ENCODE data around the gene TSSC4. TPM values are rescaled to one million over a fixed set of nuclear protein-coding genes. Genes with fewer than 3 reads are reported as not detected.

The TSSC4 gene
- total RNA-seq, 1 experiment from 2014 or later = 25.3 TPM

- Histone ChIP-seq H3K9ac (ENCODE audit: low read length) (peak overlapping the region; percentile 99), H3K27me3 (ENCODE audit: low read length) (no peaks in the 10 kb centered on the region), H4K20me1 (ENCODE audit: insufficient read depth, low read depth, low read length) (peaks cover 39% of the 10 kb centered on the region), H3K27ac (ENCODE audit: low read length) (peak overlapping the region; percentile 100), H3K4me2 (ENCODE audit: low read depth, low read length, poor library complexity, severe bottlenecking) (peak overlapping the region; percentile 85), H3K36me3 (ENCODE audit: insufficient read depth, low read length) (peaks cover 8% of the 10 kb centered on the region; the same call in 1 of the 2 replicates), H3K4me1 (ENCODE audit: low read length) (peaks cover 95% of the 10 kb centered on the region), H3K4me3 (ENCODE audit: low read length) (peak overlapping the region; percentile 67), H3K9me3 (ENCODE audit: low read length) (no peaks in the 10 kb centered on the region), H3K9me2 (replicated peaks; ENCODE audit: insufficient read depth, low read length) (no peaks in the 10 kb centered on the region), H2AFZ (ENCODE audit: low read length) (no peak overlapping the region), H3K79me2 (ENCODE audit: low read length) (peaks cover 69% of the 10 kb centered on the region)
- DNase-seq = peak; percentile 72
Measured at GRCh38 chr11:2386591-2386990, 14.0 kb upstream of the TSSC4 start.

GRCh38 chr11:2387266-2387987 lies 13.1 kb upstream of the TSSC4 start:
- Histone ChIP-seq H3K4me3 (ENCODE audit: low read length) (peak overlapping the region; percentile 67), H3K36me3 (ENCODE audit: insufficient read depth, low read length) (peaks cover 10% of the 10 kb centered on the region), H3K4me2 (ENCODE audit: low read depth, low read length, poor library complexity, severe bottlenecking) (peak overlapping the region; percentile 85), H3K9me2 (replicated peaks; ENCODE audit: insufficient read depth, low read length) (no peaks in the 10 kb centered on the region), H3K27me3 (ENCODE audit: low read length) (no peaks in the 10 kb centered on the region), H2AFZ (ENCODE audit: low read length) (no peak overlapping the region), H3K79me2 (ENCODE audit: low read length) (peaks cover 69% of the 10 kb centered on the region), H4K20me1 (ENCODE audit: insufficient read depth, low read depth, low read length) (peaks cover 39% of the 10 kb centered on the region), H3K9me3 (ENCODE audit: low read length) (no peaks in the 10 kb centered on the region), H3K27ac (ENCODE audit: low read length) (peak overlapping the region; percentile 100), H3K4me1 (ENCODE audit: low read length) (peaks cover 95% of the 10 kb centered on the region), H3K9ac (ENCODE audit: low read length) (peak overlapping the region; percentile 99)
- DNase-seq = peak; percentile 85

- Histone ChIP-seq H3K9me3 (ENCODE audit: low read length) (no peaks in the 10 kb centered on the region), H3K4me3 (ENCODE audit: low read length) (peak overlapping the region; percentile 67), H3K27me3 (ENCODE audit: low read length) (no peaks in the 10 kb centered on the region), H2AFZ (ENCODE audit: low read length) (no peak overlapping the region), H3K9ac (ENCODE audit: low read length) (peak overlapping the region; percentile 99), H3K9me2 (replicated peaks; ENCODE audit: insufficient read depth, low read length) (no peaks in the 10 kb centered on the region), H3K4me2 (ENCODE audit: low read depth, low read length, poor library complexity, severe bottlenecking) (peak overlapping the region; percentile 85), H4K20me1 (ENCODE audit: insufficient read depth, low read depth, low read length) (peaks cover 36% of the 10 kb centered on the region), H3K36me3 (ENCODE audit: insufficient read depth, low read length) (peaks cover 10% of the 10 kb centered on the region), H3K27ac (ENCODE audit: low read length) (peak overlapping the region; percentile 100), H3K4me1 (ENCODE audit: low read length) (peaks cover 95% of the 10 kb centered on the region), H3K79me2 (ENCODE audit: low read length) (peaks cover 71% of the 10 kb centered on the region)
- DNase-seq = peak; percentile 79
Measured at GRCh38 chr11:2388431-2389376, 11.8 kb upstream of the TSSC4 start.

GRCh38 chr11:2389377-2390026 lies 11.0 kb upstream of the TSSC4 start:
- Histone ChIP-seq H3K79me2 (ENCODE audit: low read length) (peaks cover 79% of the 10 kb centered on the region), H3K9me2 (replicated peaks; ENCODE audit: insufficient read depth, low read length) (no peaks in the 10 kb centered on the region), H3K4me1 (ENCODE audit: low read length) (peaks cover 98% of the 10 kb centered on the region), H3K36me3 (ENCODE audit: insufficient read depth, low read length) (peaks cover 18% of the 10 kb centered on the region), H3K4me2 (ENCODE audit: low read depth, low read length, poor library complexity, severe bottlenecking) (peak overlapping the region; percentile 85), H3K4me3 (ENCODE audit: low read length) (peak overlapping the region; percentile 67), H3K9me3 (ENCODE audit: low read length) (no peaks in the 10 kb centered on the region), H3K27me3 (ENCODE audit: low read length) (no peaks in the 10 kb centered on the region), H3K27ac (ENCODE audit: low read length) (peak overlapping the region; percentile 100), H3K9ac (ENCODE audit: low read length) (peak overlapping the region; percentile 99), H2AFZ (ENCODE audit: low read length) (no peak overlapping the region), H4K20me1 (ENCODE audit: insufficient read depth, low read depth, low read length) (peaks cover 40% of the 10 kb centered on the region)
- DNase-seq = peak; percentile 77

- peaks cover 81% of the 10 kb centered on the region for H3K79me2 ChIP-seq (ENCODE audit: low read length)
- no peaks in the 10 kb centered on the region for H3K27me3 ChIP-seq (ENCODE audit: low read length)
- H3K9ac ChIP-seq (ENCODE audit: low read length) = peak overlapping the region; percentile 99
- H3K4me3 ChIP-seq (ENCODE audit: low read length) = peak overlapping the region; percentile 67
- H2AFZ ChIP-seq (ENCODE audit: low read length) = no peak overlapping the region
- H3K27ac ChIP-seq (ENCODE audit: low read length) = peak overlapping the region; percentile 100
- peak; percentile 51 for DNase-seq
- peaks cover 100% of the 10 kb centered on the region for H3K4me1 ChIP-seq (ENCODE audit: low read length)
- no peaks in the 10 kb centered on the region for H3K9me3 ChIP-seq (ENCODE audit: low read length)
- H3K9me2 ChIP-seq (replicated peaks; ENCODE audit: insufficient read depth, low read length) = no peaks in the 10 kb centered on the region
- peaks cover 45% of the 10 kb centered on the region for H4K20me1 ChIP-seq (ENCODE audit: insufficient read depth, low read depth, low read length)
- peak overlapping the region; percentile 85 for H3K4me2 ChIP-seq (ENCODE audit: low read depth, low read length, poor library complexity, severe bottlenecking)
- peaks cover 22% of the 10 kb centered on the region for H3K36me3 ChIP-seq (ENCODE audit: insufficient read depth, low read length)
Measured at GRCh38 chr11:2390091-2390724, 10.3 kb upstream of the TSSC4 start.

- Histone ChIP-seq H3K79me2 (ENCODE audit: low read length) (peaks cover 81% of the 10 kb centered on the region), H3K4me1 (ENCODE audit: low read length) (peaks cover 100% of the 10 kb centered on the region), H3K9ac (ENCODE audit: low read length) (peak overlapping the region; percentile 99)
Measured at GRCh38 chr11:2390725-2391151, 9.8 kb upstream of the TSSC4 start.

GRCh38 chr11:2391181-2391975 lies 9.2 kb upstream of the TSSC4 start:
- peaks cover 28% of the 10 kb centered on the region for H3K36me3 ChIP-seq (ENCODE audit: insufficient read depth, low read length)
- H3K4me1 ChIP-seq (ENCODE audit: low read length) = peaks cover 100% of the 10 kb centered on the region

More at GRCh38 chr11:2390725-2391151, 9.8 kb upstream of the TSSC4 start:
- H2AFZ ChIP-seq (ENCODE audit: low read length) = no peak overlapping the region
- no peaks in the 10 kb centered on the region for H3K27me3 ChIP-seq (ENCODE audit: low read length)
- peak overlapping the region; percentile 67 for H3K4me3 ChIP-seq (ENCODE audit: low read length)
- no peaks in the 10 kb centered on the region for H3K9me2 ChIP-seq (replicated peaks; ENCODE audit: insufficient read depth, low read length)
- peaks cover 27% of the 10 kb centered on the region for H3K36me3 ChIP-seq (ENCODE audit: insufficient read depth, low read length)
- DNase-seq = peak; percentile 81
- peak overlapping the region; percentile 100 for H3K27ac ChIP-seq (ENCODE audit: low read length)
- peak overlapping the region; percentile 85 for H3K4me2 ChIP-seq (ENCODE audit: low read depth, low read length, poor library complexity, severe bottlenecking)
- H4K20me1 ChIP-seq (ENCODE audit: insufficient read depth, low read depth, low read length) = peaks cover 51% of the 10 kb centered on the region
- no peaks in the 10 kb centered on the region for H3K9me3 ChIP-seq (ENCODE audit: low read length)

More at GRCh38 chr11:2391181-2391975, 9.2 kb upstream of the TSSC4 start:
- Histone ChIP-seq H3K9me3 (ENCODE audit: low read length) (no peaks in the 10 kb centered on the region), H2AFZ (ENCODE audit: low read length) (no peak overlapping the region), H4K20me1 (ENCODE audit: insufficient read depth, low read depth, low read length) (peaks cover 51% of the 10 kb centered on the region), H3K27ac (ENCODE audit: low read length) (peak overlapping the region; percentile 100), H3K4me3 (ENCODE audit: low read length) (peak overlapping the region; percentile 19; the same call in 1 of the 2 replicates), H3K4me2 (ENCODE audit: low read depth, low read length, poor library complexity, severe bottlenecking) (peak overlapping the region; percentile 85), H3K9ac (ENCODE audit: low read length) (peak overlapping the region; percentile 99), H3K27me3 (ENCODE audit: low read length) (no peaks in the 10 kb centered on the region), H3K79me2 (ENCODE audit: low read length) (peaks cover 77% of the 10 kb centered on the region), H3K9me2 (replicated peaks; ENCODE audit: insufficient read depth, low read length) (no peaks in the 10 kb centered on the region)
- DNase-seq = no peak
